IPS-18c (cell line): ENCODE data around the gene FPGS.
A peak's percentile ranks its signal among the peaks of the same experiment; 100 is the strongest.
"Not testable (repeated sequence)": the region's sequence is repeated elsewhere in the genome, so short reads cannot be mapped to it uniquely, and the experiment has no call there.

Experiments used
- H3K4me3 ChIP-seq: 2 replicates; pipeline ENCODE4 v1.7.0; 2013; ENCODE audit warnings: low read depth, mild to moderate bottlenecking, low read length, moderate library complexity; ENCODE audit not compliant: insufficient read depth
- H3K9me3 ChIP-seq: one replicate; pipeline ENCODE4 v1.6.1; 2013; ENCODE audit warnings: mild to moderate bottlenecking, low read length, moderate library complexity; ENCODE audit not compliant: control insufficient read depth, insufficient read depth

The FPGS gene

GRCh38 chr9:127769101-127769500, 33.6 kb upstream of the FPGS start:
- Histone ChIP-seq H3K4me3 (no peak overlapping the region), H3K9me3 (peaks cover 2% of the 10 kb centered on the region)

GRCh38 chr9:127769929-127770582, 32.6 kb upstream of the FPGS start:
- H3K4me3 ChIP-seq: peak overlapping the region; percentile 28
- H3K9me3 ChIP-seq: peaks cover 2% of the 10 kb centered on the region

GRCh38 chr9:127770583-127770904, 32.1 kb upstream of the FPGS start:
- peak overlapping the region; percentile 75; the same call in 1 of the 2 replicates for H3K4me3 ChIP-seq
- H3K9me3 ChIP-seq: peaks cover 2% of the 10 kb centered on the region

GRCh38 chr9:127770905-127771569, 31.6 kb upstream of the FPGS start:
- H3K4me3 ChIP-seq: peak overlapping the region; percentile 75
- H3K9me3 ChIP-seq: peaks cover 2% of the 10 kb centered on the region

GRCh38 chr9:127771570-127772189, 31.0 kb upstream of the FPGS start:
- Histone ChIP-seq H3K9me3 (peaks cover 2% of the 10 kb centered on the region), H3K4me3 (peak overlapping the region; percentile 5; the same call in 1 of the 2 replicates)

GRCh38 chr9:127772603-127773002, 30.1 kb upstream of the FPGS start:
- no peak overlapping the region for H3K4me3 ChIP-seq
- H3K9me3 ChIP-seq: peaks cover 2% of the 10 kb centered on the region

GRCh38 chr9:127773272-127773671, 29.4 kb upstream of the FPGS start:
- Histone ChIP-seq H3K4me3 (no peak overlapping the region), H3K9me3 (peaks cover 2% of the 10 kb centered on the region)

- Histone ChIP-seq H3K4me3 (no peak overlapping the region), H3K9me3 (peaks cover 2% of the 10 kb centered on the region)
Observed at GRCh38 chr9:127773981-127774380, 28.7 kb upstream of the FPGS start.

GRCh38 chr9:127776195-127776923, 26.3 kb upstream of the FPGS start:
- Histone ChIP-seq H3K4me3 (no peak overlapping the region), H3K9me3 (peaks cover 2% of the 10 kb centered on the region)

- Histone ChIP-seq H3K4me3 (no peak overlapping the region), H3K9me3 (peaks cover 2% of the 10 kb centered on the region)
Observed at GRCh38 chr9:127776924-127777289, 25.8 kb upstream of the FPGS start.

- H3K4me3 ChIP-seq: no peak overlapping the region
Observed at GRCh38 chr9:127777368-127777980, 25.2 kb upstream of the FPGS start.

GRCh38 chr9:127778280-127779135, 24.2 kb upstream of the FPGS start, which contains the start of gene SH2D3C:
Gene SH2D3C, minus strand, starts transcription at chr9:127778666. Its CDS starts 39 bp downstream, at chr9:127778627.
- Histone ChIP-seq H3K9me3 (no peaks in the 10 kb centered on the region), H3K4me3 (no peak within 1 kb of the TSS; the same call in 1 of the 2 replicates)

More at GRCh38 chr9:127777368-127777980, 25.2 kb upstream of the FPGS start:
- H3K9me3 ChIP-seq: peaks cover 2% of the 10 kb centered on the region

GRCh38 chr9:127779136-127779981, 23.3 kb upstream of the FPGS start:
- H3K9me3 ChIP-seq: no peaks in the 10 kb centered on the region
- H3K4me3 ChIP-seq: no peak overlapping the region; the same call in 1 of the 2 replicates

- H3K4me3 ChIP-seq: no peak overlapping the region
- no peaks in the 10 kb centered on the region for H3K9me3 ChIP-seq
Observed at GRCh38 chr9:127780126-127780885, 22.4 kb upstream of the FPGS start.

GRCh38 chr9:127780909-127781308, 21.8 kb upstream of the FPGS start:
- not testable (repeated sequence) for H3K4me3 ChIP-seq, H3K9me3 ChIP-seq
